Activated CD4-positive, alpha-beta T cell treated with anti-CD3 and anti-CD28 coated beads for 48 hours (primary cell): Measurements from ENCODE around the gene TMEM178A.

Experiments used
- DNase-seq: peaks from one replicate; pipeline ENCODE4 v3.0.0-alpha.2; 2020

Gene TMEM178A

GRCh38 chr2:39762448-39762847 lies 96.7 kb downstream of the TMEM178A start:
- no peak for DNase-seq
